ENCODE measurements around the gene PES1.

DNA sequence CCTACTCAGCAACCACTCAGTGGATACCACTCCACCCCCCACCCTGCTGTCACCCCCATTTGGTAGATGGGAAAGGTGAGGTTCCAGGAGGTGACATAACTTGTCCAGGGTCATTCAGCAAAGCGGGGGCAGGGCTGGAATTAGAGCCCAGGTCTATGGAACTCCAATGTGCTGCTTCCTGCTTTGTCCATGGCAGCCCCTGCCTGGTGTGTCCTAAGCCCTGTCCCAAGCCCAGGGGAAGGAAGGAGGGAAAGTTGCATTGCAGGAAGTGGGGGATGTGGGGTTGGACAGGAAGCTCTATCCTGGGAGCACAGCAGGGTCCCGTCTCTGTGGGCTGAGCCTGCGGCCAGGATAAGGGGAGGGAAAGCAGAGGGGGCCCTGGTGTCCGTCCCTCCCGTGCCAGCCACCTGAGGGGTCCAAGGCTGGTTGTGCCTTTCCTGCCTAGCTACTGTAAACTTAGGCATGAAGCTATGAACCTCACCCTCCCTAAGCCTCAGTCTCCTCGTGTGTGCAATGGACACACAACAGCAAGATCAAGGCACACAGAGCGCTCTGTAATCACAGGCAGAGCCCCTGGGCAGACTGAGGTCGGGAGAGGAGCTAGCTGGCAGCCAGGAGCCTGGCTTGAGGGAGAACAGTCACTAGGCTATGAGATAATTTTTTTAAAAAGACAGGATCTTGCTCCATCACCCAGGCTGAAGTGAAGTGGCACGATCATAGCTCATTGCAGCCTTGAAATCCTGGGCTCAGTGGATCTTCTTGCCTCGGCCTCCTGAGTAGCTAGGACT lies 30.1 kb downstream of the PES1 start:
- no peak for TF ChIP-seq RAD21 (IDR thresholded peaks at IDR 0.05; ENCODE audit: low read depth)
- no peak for TF ChIP-seq CEBPB (IDR thresholded peaks at IDR 0.05)
- TF ChIP-seq TAF1 (IDR thresholded peaks at IDR 0.05; ENCODE audit: low read depth): no peak
- TF ChIP-seq EP300 (IDR thresholded peaks at IDR 0.05; ENCODE audit: borderline replicate concordance): no peak
- TF ChIP-seq EGR1 (IDR thresholded peaks at IDR 0.05): no peak
- no peak for TF ChIP-seq YY1 (IDR thresholded peaks at IDR 0.05; ENCODE audit: low read depth)
- no peak for TF ChIP-seq REST (IDR thresholded peaks at IDR 0.05; ENCODE audit: low read depth)
- TF ChIP-seq NFIC (IDR thresholded peaks at IDR 0.05): no peak
- no peak for TF ChIP-seq ZBTB7A (IDR thresholded peaks at IDR 0.05; ENCODE audit: low read depth)
- TF ChIP-seq TCF12 (IDR thresholded peaks at IDR 0.05; ENCODE audit: low read depth): no peak
- TF ChIP-seq, protein P1, sequence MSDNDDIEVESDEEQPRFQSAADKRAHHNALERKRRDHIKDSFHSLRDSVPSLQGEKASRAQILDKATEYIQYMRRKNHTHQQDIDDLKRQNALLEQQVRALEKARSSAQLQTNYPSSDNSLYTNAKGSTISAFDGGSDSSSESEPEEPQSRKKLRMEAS (IDR thresholded peaks at IDR 0.05): no peak
- TF ChIP-seq CREB1 (IDR thresholded peaks at IDR 0.05; ENCODE audit: low read depth): no peak
- no peak for TF ChIP-seq TEAD4 (IDR thresholded peaks at IDR 0.05)
- TF ChIP-seq FOXM1 (IDR thresholded peaks at IDR 0.05; ENCODE audit: borderline replicate concordance, low read depth): no peak

Measured in Ishikawa (cell line).